ENCODE results near the gene HIRA. TPM values are rescaled to one million over a fixed set of nuclear protein-coding genes. Genes with fewer than 3 reads are reported as not detected.

Gene HIRA
- total and polyA plus RNA-seq, 9 of the 15 experiments (the other 6 are each of a cell fraction or from before 2014, with no cell fraction given), result 0.96 to 132 (median 58.4) TPM

DNA sequence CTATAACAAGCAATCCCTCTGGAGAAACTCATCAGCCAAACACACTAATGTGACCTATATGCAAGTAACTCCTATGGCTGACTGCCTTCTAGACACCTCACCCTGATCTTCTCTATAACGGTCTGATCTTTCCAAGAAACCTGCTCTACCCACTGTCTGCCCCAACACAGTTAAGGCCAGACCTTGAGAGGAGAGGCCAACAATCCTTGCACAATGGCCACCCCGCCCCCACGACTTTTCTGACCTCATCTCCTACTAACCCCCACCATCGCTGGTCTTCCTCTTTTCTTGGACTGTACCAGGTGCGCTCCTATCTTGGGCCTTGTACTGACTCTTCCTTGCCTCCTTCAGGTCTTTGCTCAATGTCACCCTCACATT is 12.5 kb downstream of the HIRA start (continued):
- no peak for TF ChIP-seq ARID1B (IDR thresholded peaks at IDR 0.05)
- TF ChIP-seq MED1 (CRISPR knock-in tag; IDR thresholded peaks at IDR 0.05; ENCODE audit: borderline replicate concordance), result no peak
- no peak for TF ChIP-seq ARHGAP35 (IDR thresholded peaks at IDR 0.05; ENCODE audit: partially characterized antibody)
- TF ChIP-seq KLF13 (tag; IDR thresholded peaks at IDR 0.05; ENCODE audit: borderline replicate concordance, low read depth), result peak; percentile 84; the same call in 1 of the 2 replicates
- TF ChIP-seq, protein P1, sequence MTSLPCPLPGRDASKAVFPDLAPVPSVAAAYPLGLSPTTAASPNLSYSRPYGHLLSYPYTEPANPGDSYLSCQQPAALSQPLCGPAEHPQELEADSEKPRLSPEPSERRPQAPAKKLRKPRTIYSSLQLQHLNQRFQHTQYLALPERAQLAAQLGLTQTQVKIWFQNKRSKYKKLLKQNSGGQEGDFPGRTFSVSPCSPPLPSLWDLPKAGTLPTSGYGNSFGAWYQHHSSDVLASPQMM (CRISPR knock-in tag; IDR thresholded peaks at IDR 0.05), result no peak
- TF ChIP-seq, protein P2, sequence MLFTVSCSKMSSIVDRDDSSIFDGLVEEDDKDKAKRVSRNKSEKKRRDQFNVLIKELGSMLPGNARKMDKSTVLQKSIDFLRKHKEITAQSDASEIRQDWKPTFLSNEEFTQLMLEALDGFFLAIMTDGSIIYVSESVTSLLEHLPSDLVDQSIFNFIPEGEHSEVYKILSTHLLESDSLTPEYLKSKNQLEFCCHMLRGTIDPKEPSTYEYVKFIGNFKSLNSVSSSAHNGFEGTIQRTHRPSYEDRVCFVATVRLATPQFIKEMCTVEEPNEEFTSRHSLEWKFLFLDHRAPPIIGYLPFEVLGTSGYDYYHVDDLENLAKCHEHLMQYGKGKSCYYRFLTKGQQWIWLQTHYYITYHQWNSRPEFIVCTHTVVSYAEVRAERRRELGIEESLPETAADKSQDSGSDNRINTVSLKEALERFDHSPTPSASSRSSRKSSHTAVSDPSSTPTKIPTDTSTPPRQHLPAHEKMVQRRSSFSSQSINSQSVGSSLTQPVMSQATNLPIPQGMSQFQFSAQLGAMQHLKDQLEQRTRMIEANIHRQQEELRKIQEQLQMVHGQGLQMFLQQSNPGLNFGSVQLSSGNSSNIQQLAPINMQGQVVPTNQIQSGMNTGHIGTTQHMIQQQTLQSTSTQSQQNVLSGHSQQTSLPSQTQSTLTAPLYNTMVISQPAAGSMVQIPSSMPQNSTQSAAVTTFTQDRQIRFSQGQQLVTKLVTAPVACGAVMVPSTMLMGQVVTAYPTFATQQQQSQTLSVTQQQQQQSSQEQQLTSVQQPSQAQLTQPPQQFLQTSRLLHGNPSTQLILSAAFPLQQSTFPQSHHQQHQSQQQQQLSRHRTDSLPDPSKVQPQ (CRISPR knock-in tag; IDR thresholded peaks at IDR 0.05; ENCODE audit: borderline replicate concordance), result no peak
- TF ChIP-seq, protein P3, sequence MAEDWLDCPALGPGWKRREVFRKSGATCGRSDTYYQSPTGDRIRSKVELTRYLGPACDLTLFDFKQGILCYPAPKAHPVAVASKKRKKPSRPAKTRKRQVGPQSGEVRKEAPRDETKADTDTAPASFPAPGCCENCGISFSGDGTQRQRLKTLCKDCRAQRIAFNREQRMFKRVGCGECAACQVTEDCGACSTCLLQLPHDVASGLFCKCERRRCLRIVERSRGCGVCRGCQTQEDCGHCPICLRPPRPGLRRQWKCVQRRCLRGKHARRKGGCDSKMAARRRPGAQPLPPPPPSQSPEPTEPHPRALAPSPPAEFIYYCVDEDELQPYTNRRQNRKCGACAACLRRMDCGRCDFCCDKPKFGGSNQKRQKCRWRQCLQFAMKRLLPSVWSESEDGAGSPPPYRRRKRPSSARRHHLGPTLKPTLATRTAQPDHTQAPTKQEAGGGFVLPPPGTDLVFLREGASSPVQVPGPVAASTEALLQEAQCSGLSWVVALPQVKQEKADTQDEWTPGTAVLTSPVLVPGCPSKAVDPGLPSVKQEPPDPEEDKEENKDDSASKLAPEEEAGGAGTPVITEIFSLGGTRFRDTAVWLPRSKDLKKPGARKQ (CRISPR knock-in tag; IDR thresholded peaks at IDR 0.05), result no peak
- TF ChIP-seq ZBTB7A (IDR thresholded peaks at IDR 0.05; ENCODE audit: borderline replicate concordance, control insufficient read depth, low read depth, low read length), result no peak
- TF ChIP-seq KLF16 (IDR thresholded peaks at IDR 0.05), result peak; percentile 88
- TF ChIP-seq ZBTB8A (IDR thresholded peaks at IDR 0.05; ENCODE audit: partially characterized antibody), result no peak
- no peak for TF ChIP-seq ZNF212 (CRISPR knock-in tag; IDR thresholded peaks at IDR 0.05)
- TF ChIP-seq DACH1 (IDR thresholded peaks at IDR 0.05; ENCODE audit: partially characterized antibody), result no peak
- TF ChIP-seq CTBP1 (IDR thresholded peaks at IDR 0.05; ENCODE audit: borderline replicate concordance), result peak; percentile 96
- TF ChIP-seq, protein P4, sequence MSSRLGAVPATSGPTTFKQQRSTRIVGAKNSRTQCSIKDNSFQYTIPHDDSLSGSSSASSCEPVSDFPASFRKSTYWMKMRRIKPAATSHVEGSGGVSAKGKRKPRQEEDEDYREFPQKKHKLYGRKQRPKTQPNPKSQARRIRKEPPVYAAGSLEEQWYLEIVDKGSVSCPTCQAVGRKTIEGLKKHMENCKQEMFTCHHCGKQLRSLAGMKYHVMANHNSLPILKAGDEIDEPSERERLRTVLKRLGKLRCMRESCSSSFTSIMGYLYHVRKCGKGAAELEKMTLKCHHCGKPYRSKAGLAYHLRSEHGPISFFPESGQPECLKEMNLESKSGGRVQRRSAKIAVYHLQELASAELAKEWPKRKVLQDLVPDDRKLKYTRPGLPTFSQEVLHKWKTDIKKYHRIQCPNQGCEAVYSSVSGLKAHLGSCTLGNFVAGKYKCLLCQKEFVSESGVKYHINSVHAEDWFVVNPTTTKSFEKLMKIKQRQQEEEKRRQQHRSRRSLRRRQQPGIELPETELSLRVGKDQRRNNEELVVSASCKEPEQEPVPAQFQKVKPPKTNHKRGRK (tag; IDR thresholded peaks at IDR 0.05), result no peak
- no peak for TF ChIP-seq PRMT5 (CRISPR knock-in tag; IDR thresholded peaks at IDR 0.05)
- TF ChIP-seq RCOR1 (IDR thresholded peaks at IDR 0.05; ENCODE audit: borderline replicate concordance in 1 of 2, low read depth in 2 of 2, low read length in 2 of 2), result peak; percentile 81 to 97; a peak in 3 of 4 replicates
- peak; percentile 86 for TF ChIP-seq CXXC5 (CRISPR knock-in tag; IDR thresholded peaks at IDR 0.05)
- TF ChIP-seq STAT6 (CRISPR knock-in tag; IDR thresholded peaks at IDR 0.05), result peak; percentile 95; the same call in 1 of the 2 replicates
- TF ChIP-seq NFE2L1 (tag; IDR thresholded peaks at IDR 0.05; ENCODE audit: borderline replicate concordance, low read depth), result no peak
- no peak for TF ChIP-seq ZNF586 (CRISPR knock-in tag; conservative IDR thresholded peaks at IDR 0.05)
- TF ChIP-seq HDGF (IDR thresholded peaks at IDR 0.05), result peak; percentile 99
